GM21528 (cell line): ENCODE measurements around the gene KNOP1.
"Not testable (repeated sequence)": the region's sequence is repeated elsewhere in the genome, so short reads cannot be mapped to it uniquely, and the experiment has no call there.

Source experiments
- ATAC-seq: cut with Tn5 transposase; IDR thresholded peaks from one replicate; pipeline ENCODE4 v1.9.1; 2021; ENCODE audit warnings: mild to moderate bottlenecking, moderate library complexity; ENCODE audit not compliant: unreplicated experiment, low FRiP score

The KNOP1 gene

DNA sequence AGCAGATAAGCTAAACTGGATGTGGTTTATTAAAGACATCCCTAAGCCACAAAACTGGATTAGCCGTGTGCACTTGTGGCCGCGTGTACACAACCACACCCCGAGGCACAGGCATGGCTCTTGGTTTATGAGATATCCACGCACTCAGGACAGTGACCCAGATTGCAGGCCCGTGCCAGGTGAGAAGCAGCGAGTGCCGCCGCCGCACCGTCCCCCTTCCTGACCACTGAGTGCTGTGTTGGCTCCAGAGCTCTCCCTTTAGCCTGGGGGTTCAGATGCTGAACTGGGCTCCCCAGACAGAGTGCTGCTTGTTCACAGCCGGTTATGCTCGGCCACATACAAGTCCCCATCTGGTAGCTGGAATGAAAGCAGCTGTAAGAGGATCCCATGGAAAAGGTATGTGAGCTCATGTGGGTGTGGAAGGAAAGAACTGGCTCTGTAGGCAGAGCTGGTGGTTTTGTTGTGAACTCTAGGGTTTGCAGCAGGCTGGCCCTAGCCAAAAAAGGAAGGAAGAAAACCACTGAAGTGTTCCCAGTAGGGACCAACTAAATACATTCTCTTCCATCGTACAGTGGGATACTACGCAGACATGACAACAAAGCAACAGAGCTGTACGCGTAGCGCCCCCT lies 29.5 kb downstream of the KNOP1 start:
- ATAC-seq: no peak

DNA sequence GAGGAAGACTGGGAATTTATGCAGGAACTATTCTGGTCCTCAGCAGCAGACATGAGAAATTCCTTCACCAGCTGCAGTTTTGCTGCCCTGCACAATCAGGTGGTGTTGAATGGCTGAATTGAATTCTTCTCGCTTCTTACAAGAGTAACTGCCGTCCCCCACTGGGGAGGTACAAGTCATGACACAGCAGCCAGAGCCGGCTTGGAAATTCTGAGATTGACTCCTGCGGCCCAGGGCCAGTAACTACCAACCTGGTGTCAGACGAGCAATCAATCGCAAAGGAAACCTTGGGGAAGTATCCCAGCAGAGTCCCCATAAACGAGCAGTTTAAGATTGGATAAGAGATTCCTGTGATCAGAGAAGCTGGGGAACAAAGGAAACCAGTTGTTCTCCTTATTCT lies 30.7 kb downstream of the KNOP1 start:
- ATAC-seq: no peak

DNA sequence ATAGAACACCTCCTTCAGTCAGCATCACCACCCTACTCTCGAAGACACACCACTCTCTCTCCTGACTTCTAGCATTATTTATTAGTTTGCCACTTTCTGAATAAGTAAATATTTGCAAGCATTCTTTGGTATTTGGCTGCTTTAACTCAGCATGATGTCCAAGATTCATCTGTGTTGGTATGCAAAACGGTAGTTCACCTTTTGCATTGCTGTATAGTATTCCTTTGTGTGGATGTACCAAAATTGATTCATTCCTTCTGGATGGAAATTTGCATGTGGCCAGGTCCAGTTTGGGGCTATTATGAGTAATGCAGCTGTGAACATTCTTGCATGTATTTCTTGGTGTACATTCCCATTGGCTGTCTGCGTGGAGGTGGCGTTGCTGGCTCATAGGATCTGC lies 32.9 kb downstream of the KNOP1 start:
- no peak for ATAC-seq

DNA sequence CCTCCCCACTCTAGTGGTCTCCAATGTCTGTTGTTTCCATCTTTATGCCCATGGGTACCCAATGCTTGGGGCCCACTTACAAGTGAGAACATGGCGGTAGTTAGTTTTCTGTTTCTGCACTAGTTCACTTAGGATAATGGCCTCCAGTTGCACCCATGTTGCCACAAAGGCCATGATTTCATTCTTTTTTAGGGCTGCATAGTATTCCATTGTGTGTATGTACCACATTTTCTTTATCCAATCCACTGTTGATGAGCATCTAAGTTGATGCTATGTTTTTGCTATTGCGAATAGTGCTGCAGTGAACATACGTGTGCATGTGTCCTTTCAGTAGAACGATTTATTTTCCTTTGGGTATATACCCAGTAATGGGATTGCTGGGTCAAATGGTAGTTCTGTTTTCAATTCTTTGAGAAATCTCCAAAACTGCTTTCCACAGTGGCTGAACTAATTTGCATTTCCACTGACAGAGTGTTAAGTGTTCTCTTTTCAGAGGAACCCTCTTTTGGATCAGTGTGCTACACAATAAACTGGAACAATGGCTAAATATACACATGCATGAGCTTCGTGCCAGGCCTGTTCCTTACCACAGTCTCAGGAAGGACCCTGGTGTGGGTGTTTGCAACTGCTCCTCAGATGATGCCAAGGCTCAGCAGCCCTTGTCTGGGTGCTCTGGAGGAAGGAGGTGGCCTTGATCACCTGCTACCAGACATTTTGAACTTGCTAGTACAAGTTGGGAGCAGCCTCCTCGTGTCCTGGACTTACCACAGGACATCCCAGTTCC lies 34.4 kb downstream of the KNOP1 start:
- ATAC-seq: no peak

DNA sequence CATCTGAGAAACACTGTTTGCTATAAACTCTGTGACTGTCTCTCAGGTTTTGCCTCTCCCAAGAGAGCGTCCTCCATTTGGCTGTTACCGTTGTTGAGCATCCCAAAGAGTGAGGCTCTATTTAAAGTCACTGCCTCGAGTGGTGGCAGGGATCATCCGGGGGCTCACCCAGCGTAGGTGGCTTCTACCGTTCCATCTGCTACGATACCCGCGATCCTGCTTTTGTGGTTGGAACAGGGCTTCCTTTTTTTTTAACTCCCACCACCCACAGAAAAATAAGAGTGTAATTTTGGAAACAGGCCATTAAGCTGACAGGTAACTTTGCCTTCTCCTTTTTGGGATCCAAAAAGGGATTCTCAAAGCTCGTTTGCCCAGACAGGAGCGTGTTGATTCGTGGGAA lies 36.4 kb downstream of the KNOP1 start:
- ATAC-seq: no peak

DNA sequence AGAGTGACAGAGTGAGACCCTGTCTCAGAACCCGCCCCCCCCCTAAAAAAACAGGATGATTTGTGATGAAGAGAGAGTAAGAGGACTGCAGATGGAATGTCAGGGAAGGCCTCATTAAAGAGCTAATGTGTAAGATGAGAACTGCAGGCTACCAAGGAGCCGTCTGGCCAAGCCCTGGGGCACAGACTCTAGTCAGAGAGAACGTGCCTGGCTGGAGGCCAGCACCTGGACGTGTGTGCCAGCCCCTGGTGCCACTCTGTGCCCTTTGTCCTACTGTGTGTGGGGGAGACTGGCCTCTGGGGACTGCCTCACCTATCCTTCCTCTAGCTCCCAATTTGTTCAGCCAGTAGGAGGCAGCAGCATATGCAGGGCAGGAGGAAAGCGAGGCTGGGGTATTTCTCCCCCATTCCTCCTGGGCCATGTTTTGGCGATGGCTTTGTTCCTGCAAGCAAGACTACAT lies 37.1 kb downstream of the KNOP1 start:
- ATAC-seq: no peak

DNA sequence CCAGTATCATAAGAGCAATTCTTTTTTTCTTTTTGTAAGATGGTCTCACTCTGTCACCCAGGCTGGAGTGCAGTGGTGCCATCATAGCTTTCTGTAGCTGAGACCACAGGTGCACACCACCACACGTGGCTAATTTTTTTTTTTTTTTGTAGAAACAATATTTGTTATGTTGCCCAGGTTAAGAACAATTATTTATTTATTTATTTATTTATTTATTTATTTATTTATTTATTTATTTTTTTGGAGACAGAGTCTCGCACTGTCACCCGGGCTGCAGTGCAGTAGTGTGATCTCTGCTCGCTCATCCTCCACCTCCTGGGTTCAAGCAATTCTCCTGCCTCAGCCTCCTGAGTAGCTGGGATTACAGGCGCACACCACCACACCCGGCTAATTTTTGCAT lies 38.7 kb downstream of the KNOP1 start:
- ATAC-seq: not testable (repeated sequence)

DNA sequence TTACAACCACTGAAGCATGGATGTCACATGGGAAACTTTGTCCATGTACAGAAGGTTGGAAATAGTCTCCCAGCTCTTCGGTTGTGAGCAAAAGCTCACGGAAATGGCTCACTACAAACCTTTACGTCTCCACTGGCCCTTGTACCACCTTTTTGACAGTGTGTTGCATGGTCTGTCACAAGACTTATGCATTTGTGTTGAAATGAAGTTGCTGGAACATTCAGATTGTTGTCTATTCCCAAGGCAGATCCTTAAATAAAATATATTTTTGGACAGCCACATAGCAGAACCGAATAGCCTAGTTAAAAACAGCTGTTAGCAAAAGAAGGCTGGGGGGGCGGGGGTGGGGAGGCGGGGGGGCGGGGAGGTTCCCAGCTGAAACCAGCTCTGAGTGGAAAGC lies 39.2 kb downstream of the KNOP1 start:
- no peak for ATAC-seq

DNA sequence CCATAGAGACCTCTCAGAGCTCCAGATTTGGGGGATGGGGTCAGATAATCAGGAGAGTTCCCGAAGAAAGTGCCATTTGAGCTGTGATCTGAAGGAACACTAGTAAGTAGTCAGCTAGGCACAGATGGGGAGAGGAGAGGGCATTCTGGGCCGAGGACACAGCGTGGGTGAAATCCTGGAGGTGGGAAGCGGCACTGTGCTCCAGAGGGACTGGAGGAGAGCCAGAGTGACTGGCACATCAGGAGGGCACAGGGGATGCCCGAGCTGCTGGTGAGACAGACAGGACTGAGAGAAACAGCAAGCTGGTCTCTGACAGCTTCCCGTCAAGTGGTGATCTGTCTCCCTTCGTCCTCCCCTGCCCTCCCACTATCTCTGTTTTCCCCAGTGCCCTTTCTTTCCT lies 40.6 kb downstream of the KNOP1 start:
- ATAC-seq: no peak

DNA sequence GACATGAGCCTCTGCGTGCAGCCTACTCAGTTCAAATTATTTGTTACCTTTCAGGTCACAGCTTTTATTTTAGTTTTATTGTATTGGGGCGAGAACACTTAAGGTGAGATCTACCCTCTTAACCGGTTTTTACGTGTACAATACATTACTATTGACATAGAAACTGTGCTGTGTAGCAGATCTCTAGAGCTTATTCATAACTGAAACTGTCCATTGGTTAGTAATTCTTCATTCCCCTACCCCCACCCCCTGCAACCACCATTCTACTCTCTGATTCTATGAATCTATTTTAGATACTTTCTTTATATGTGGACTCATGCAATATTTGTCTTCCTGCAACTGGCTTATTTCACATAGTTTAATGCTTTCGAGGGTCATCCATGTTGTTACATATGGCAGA lies 43.5 kb downstream of the KNOP1 start:
- ATAC-seq: no peak

DNA sequence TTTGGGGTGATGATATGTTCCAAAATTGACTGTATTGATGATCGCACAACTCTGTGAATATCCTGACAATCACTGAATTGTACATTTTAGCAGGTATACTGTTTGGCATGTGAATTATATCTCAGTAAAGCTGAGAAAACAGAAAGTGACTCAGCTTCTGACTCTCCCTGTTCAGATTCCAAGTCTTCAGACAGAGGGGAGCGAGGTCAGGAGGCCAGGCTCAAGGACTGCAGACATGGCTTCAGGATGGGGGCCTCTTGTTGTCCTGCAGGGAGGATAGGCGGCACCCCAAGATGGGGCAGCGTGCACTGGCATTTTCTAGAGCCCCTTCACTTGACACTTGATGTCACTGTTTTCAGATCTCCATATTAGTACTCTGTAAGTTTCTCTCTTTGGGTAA lies 45.6 kb downstream of the KNOP1 start:
- no peak for ATAC-seq

DNA sequence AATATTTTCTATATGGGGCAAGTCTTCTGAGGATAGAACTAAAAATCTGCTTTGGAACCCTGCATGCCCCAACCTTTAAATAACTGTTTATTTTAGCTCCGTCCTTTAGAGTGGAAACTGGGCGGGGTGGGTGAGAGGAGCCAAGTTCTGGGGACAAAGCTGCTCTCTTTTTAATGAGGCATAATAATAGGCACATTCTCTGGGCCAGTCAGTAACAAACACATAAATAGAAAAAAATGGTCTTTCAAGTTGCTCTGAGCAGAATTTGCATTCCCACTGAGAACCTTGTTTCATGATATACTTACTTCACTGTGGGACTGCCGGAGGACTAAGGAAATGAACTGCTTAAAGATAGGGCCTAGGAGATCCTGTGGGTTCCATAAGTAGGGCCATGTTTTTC lies 51.5 kb downstream of the KNOP1 start:
- ATAC-seq: no peak

DNA sequence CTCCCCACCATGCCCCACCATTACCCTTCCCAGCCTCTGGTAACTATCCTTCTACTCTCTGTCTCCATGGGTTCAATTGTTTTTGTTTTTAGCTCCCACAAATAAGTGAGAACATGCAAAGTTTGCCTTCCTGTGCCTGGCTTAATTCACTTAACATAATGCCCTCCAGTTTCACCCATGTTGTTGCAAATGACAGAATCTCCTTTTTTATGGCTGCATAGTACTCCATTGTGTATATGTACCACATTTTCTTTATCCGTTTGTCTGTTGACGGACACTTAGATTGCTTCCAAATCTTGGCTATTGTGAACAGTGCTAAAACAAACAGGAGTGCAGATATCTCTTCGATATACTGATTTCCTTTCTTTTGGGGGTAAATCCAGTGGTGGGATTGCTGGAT lies 52.7 kb downstream of the KNOP1 start:
- ATAC-seq: not testable (repeated sequence)

DNA sequence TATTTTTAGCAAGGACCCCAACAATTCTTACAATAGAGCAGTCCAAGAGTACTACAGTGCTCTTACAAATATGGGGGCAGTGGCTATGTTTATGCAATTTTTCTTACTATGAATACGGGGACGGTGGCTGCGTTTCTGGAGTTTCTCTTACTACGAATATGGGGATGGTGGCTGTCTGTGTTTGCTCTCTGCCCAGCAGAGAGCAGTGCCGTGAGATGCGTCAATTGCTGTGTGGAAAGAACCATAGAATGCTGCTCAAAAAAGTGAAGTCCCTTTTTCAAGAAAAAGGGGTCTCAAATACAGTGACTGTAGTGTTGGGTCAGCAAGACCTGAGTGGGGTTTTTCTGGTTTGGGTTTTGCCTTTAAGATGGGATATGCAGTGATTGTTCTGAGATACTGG lies 53.9 kb downstream of the KNOP1 start:
- no peak for ATAC-seq

DNA sequence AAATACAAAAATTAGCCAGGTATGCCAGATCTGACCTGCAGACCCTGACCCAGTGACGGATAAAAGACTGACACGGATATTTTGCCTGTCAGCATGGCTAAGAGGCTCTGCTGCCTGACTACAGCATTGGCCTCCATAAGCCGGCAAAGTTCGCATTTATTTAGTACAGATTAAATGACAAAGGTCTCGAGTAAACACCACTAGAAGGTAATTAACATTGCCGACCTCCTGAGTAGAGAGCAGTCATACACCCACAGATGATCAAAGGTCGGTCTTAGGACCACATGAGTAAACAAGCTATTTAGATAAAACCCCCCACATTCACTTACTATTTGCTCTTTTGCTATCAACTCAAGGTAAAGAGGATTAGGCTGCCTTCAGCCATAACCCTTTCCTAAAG lies 55.7 kb downstream of the KNOP1 start:
- no peak for ATAC-seq

DNA sequence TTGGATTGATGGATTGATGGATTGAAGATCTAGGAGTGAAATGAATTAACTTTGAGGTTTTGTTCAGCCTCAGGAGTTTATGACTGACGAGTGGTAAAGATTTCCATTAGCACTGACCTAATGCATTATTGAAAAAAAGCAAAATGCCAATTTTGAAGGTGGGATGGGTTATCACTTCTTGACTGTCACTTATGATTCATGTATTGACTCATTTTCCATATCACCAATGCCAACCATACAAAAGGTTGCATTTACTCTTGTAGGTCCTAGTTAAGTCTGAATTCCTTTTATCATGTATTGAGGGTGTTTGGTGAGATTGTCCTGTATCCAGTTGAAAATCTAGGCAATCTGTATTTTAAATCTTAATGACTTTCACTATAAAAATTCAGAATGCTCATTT lies 57.6 kb downstream of the KNOP1 start:
- ATAC-seq: no peak

DNA sequence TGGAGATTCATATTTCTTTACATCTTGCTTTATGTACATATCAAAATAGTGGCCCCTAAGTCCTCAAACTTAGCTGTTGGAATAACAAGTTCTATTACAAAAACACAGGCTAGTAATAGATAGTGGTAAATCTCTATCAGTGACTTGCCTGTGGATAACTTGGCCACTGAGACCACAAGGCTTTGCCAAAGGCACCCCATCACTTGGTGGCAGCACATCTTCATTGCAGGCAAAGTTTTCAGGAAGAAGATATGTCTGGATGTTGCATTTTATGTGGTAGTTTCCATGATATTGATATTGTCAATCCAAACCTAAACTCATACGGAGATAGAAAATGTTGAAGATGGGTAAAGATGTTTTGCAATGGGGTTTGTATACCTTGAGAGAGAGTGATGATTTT lies 58.5 kb downstream of the KNOP1 start:
- ATAC-seq: no peak

DNA sequence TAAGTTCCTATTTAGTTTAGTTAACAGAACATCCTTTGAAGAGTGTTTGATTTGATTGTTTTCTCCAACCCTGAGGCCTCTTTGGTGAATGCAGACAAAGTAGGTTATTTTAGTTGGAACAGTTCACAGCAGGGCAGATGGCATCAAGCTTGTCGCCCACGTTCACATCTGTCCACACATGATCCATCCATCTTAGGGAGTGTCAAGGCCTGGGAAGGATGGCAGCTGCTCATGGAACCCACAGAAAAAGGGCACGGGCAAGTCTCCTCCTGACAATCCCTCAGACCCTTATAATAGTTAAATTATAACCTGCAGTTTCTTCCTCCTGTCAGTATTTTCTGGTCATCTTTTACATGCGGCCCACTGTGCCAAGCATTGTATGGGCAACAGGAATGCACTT lies 60.2 kb downstream of the KNOP1 start:
- no peak for ATAC-seq

DNA sequence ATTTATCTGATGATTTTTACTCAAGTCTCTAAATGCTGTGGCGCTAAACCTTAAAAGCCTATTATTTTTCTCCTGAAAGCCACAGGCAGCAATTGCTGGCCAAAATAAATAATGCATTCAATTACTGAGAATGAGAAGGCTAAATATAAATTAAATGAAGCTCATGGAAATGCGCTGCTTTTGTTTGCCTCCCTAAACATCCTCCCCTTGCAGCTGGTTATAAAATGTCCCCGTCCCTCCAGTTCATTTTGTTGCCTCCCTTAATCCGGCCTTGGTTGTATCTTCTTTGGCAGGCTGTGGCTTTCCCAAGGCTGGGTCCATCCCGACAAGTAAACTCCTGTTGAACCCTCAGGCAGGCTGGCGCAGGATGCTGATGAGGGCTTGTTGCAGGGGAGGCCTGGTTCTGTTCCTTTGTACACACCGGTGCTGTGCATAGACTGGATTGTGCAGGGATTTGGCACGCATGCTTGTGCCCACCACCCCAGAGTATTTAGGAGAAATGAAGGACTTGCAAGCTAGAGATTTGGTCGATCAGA lies 62.7 kb downstream of the KNOP1 start:
- no peak for ATAC-seq

DNA sequence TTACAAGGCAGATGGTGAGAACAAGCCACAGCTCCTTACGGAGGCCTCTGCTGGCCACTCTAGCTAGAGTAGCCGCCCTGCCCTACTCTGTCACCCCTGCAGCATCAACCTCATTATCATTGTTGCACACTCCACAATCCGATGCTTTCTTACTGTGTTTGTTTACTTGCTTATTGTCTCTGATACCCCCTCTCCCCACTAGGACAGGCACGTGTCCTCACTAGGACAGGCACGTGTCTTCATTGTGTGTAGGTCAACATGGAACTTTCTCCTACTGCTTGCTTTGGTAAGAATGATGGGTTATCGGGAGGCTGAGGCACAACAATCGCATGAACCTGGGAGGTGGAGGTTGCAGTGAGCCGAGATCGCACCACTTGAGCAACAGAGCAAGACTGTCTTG lies 63.9 kb downstream of the KNOP1 start:
- no peak for ATAC-seq
